GM12874 (cell line): ENCODE data around the gene SGCA.

ENCODE experiments used
- TF ChIP-seq, protein P1 (sequence below): IDR thresholded peaks from 2 replicates; pipeline ENCODE4 v1.5.1; 2011; ENCODE audit warnings: low read depth, mild to moderate bottlenecking, control low read depth, low read length, moderate library complexity; ENCODE audit not compliant: insufficient read depth

The SGCA gene

GRCh38 chr17:50191359-50192143 lies 25.7 kb downstream of the SGCA start:
- TF ChIP-seq, protein P1, sequence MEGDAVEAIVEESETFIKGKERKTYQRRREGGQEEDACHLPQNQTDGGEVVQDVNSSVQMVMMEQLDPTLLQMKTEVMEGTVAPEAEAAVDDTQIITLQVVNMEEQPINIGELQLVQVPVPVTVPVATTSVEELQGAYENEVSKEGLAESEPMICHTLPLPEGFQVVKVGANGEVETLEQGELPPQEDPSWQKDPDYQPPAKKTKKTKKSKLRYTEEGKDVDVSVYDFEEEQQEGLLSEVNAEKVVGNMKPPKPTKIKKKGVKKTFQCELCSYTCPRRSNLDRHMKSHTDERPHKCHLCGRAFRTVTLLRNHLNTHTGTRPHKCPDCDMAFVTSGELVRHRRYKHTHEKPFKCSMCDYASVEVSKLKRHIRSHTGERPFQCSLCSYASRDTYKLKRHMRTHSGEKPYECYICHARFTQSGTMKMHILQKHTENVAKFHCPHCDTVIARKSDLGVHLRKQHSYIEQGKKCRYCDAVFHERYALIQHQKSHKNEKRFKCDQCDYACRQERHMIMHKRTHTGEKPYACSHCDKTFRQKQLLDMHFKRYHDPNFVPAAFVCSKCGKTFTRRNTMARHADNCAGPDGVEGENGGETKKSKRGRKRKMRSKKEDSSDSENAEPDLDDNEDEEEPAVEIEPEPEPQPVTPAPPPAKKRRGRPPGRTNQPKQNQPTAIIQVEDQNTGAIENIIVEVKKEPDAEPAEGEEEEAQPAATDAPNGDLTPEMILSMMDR: no peak

DNA sequence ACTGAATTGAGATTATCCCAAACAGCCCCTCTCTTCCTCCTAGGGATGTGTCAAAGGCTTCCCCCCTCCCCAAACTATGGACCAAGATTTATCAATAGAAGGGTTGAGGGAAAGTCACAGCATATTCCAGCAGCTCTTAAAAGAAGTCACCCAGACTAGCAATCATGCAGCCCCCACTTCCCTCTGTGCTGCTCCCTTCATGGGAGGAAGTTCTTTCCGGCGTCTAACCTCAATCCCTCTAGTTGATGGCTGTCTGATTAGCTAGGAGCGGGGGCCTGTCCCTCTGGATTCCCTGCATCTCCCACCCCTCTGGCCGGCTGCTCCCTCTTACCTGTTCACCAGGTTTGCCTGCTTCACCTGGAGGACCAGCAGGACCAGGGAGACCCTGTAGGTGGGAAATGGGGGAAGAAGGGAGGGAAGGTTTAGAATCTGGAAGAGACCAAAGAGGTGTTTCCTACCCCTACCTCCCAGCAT lies 26.4 kb downstream of the SGCA start:
- TF ChIP-seq, protein P1: no peak

DNA sequence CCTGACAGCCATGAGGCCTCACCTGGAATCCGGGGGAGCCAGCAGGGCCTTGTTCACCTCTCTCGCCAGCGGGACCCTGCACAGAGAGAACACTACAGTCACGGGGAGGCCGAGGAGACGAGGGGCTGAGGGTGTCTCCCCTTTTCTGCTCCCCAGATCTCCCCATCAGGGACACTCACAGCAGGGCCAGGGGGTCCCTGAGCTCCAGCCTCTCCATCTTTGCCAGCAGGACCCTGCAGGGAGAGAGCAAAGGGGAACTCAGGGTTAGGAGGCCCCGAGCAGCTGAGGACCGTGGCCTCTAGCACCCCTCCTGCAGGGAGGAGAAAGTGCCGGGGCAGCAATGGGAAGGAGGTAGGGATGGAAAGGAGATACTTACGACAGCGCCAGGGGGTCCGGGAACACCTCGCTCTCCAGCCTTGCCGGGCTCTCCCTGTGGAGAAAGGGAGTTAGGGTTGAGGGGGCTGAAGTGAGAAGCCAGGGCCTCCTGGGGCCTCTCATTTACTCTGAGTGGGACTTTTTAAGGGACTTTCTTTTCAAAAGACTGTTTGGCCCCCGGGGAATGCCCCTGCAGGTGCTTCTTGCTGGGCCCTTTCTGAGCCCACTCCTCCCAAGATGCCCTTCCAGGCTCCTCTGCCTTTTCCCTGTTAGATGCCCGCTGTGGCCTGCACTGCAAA lies 26.9 kb downstream of the SGCA start:
- TF ChIP-seq, protein P1: no peak

GRCh38 chr17:50194140-50194933 lies 28.5 kb downstream of the SGCA start:
- TF ChIP-seq, protein P1: no peak

DNA sequence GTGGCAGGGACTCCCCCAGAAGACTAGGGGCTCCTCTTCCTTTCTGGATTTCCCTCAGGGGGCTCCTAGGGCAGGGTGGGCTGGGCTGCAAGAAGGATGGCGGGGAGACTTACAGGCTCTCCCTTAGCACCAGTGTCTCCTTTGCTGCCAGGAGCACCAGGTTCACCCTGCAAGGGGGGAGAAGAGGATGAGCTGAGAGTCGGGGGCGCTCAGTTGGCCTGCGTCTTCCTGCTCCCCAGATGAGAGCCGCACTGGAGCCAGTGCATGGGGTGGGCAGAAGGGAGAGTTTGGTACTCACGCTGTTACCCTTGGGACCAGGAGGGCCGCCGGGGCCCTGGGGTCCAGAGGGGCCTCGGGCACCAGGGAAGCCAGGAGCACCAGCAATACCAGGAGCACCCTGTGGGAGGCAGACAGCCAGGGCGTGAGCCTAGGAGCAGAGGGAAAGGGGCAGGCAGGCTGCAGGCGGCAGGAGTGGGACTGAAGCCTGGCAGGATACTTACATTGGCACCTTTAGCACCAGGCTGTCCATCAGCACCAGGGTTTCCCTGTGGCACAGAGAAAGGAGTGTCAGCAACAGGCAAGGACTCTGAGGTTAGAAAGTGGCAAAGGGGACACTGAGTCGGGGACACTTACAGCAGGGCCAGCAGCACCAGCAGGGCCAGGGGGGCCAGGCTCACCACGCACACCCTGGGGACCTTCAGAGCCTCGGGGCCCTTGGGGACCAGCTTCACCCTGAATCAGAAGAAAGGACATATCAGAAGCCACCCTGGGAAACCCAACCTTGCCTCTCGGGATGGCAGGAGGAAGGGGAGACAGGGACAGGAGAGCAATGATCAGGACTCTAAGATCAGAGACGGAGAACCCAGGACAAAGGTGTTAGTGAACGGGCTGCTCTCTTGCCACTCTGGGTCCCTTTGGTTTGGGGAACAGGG lies 29.4 kb downstream of the SGCA start:
- TF ChIP-seq, protein P1: no peak; the same call in 1 of the 2 replicates

GRCh38 chr17:50196036-50196435 lies 30.2 kb downstream of the SGCA start:
- TF ChIP-seq, protein P1: no peak
